Suprapubic skin (tissue), 3 donors: Measurements from ENCODE around the gene FGF12.

Source experiments
- POLR2A ChIP-seq, 2 donors: fragments of 450-650 bp; IDR thresholded peaks; one replicate each; pipeline ENCODE4 v1.6.1; 2017; ENCODE audit warnings: antibody characterized with exemption in 2 of 2, mild to moderate bottlenecking in 2 of 2, moderate library complexity in 2 of 2
- TF ChIP-seq, protein P1 (sequence below), 2 donors: fragments of 200-600 bp in 1 of 2; fragments of 450-650 bp in 1 of 2; sonication (generic) in 1 of 2; IDR thresholded peaks; one replicate each; pipeline ENCODE4 v1.5.1; 2016 to 2019; ENCODE audit warnings: antibody characterized with exemption in 2 of 2, mild to moderate bottlenecking in 1 of 2, moderate library complexity in 1 of 2

DNA sequence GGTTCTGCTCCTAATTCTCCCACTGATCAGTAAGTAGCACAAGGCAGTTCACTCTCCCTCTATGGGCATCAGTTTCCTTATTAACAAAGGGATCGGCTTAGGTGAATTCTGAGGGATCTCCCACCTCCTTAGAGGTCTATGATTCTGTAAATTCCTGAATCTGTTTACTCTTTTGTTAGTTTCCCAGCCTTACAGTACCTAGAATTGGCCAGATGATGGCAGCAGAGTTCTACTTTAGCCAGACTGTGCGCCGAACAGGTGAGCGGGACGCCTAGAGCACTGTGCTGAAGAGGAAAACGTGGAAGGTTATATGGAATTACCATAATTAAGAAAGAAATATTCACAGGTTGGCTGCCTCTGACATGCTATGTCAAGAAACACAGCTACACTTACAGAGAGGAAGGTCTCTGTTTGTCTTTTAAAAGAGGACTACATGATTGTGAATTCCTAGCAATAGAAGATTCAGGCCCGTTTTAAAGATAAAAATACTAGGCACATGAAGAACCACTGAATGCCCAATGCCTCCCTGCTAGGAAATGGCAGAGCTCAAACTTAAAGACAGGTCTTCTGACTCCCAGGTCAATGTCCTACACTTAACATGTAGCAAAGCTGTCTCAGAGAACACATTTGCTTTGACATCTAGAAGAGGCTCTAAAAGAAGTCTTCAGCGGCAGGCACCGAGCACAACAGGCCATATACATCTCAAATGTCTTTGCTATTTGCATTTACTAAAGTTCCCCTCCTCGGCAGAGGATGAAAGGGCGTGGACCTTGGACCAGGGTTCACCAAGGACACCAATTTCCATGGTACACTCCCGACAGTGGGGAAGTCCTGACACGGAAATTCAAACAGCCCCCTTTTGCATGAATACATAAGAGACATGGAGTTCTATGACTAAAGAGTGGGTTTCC is 259.9 kb downstream of the FGF12 start:
- no peak for TF ChIP-seq POLR2A (IDR thresholded peaks at IDR 0.05)
- TF ChIP-seq, protein P1, sequence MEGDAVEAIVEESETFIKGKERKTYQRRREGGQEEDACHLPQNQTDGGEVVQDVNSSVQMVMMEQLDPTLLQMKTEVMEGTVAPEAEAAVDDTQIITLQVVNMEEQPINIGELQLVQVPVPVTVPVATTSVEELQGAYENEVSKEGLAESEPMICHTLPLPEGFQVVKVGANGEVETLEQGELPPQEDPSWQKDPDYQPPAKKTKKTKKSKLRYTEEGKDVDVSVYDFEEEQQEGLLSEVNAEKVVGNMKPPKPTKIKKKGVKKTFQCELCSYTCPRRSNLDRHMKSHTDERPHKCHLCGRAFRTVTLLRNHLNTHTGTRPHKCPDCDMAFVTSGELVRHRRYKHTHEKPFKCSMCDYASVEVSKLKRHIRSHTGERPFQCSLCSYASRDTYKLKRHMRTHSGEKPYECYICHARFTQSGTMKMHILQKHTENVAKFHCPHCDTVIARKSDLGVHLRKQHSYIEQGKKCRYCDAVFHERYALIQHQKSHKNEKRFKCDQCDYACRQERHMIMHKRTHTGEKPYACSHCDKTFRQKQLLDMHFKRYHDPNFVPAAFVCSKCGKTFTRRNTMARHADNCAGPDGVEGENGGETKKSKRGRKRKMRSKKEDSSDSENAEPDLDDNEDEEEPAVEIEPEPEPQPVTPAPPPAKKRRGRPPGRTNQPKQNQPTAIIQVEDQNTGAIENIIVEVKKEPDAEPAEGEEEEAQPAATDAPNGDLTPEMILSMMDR (IDR thresholded peaks at IDR 0.05), result peak in 1 of 2 donors; percentile 83
